Prostate gland (tissue), 2 donors: ENCODE data around the gene PPM1F.

ENCODE experiments used
- CTCF ChIP-seq, 4 experiments: fragments of 200-600 bp in 2 of 4; fragments of 450-650 bp in 2 of 4; sonication (generic) in 2 of 4; IDR thresholded peaks; 1 replicate in 3 of 4; 2 replicates in 1 of 4; pipeline ENCODE4 v1.5.1; 2016 to 2019; ENCODE audit warnings: antibody characterized with exemption in 4 of 4, mild to moderate bottlenecking in 2 of 4, moderate library complexity in 2 of 4
- POLR2AphosphoS5 ChIP-seq: sonication (generic); formaldehyde crosslinking; IDR thresholded peaks from one replicate; pipeline ENCODE4 v1.6.1; 2017; ENCODE audit warnings: antibody characterized with exemption

DNA sequence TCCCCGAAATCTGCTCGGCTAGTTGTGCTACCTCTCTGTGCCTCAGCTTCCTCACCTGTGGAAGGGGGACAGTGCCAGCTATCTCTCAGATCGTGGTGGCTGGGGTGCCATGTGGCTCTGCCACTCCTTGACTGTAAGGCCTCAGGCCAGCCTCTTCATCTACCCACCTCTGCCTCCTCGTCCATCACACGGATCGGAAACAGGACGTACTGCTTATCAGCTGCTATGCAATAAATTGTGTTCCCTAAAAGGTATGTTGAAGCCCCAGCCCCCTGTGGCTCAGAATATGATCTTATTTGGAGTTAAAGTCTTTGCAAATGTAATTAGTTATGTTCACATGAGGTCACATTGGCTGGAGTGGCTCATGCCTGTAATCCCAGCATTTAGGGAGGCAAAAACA, 7.8 kb downstream of the PPM1F start:
- no peak for TF ChIP-seq CTCF (IDR thresholded peaks at IDR 0.05)
- no peak for TF ChIP-seq POLR2AphosphoS5
